ENCODE data around the gene PERM1. TPM values are rescaled to one million over a fixed set of nuclear protein-coding genes. Genes with fewer than 3 reads are reported as not detected.
A peak's percentile ranks its signal among the peaks of the same experiment; 100 is the strongest.

PERM1 gene
- total RNA-seq, 1 experiment from 2014 or later: 0.47 TPM

DNA sequence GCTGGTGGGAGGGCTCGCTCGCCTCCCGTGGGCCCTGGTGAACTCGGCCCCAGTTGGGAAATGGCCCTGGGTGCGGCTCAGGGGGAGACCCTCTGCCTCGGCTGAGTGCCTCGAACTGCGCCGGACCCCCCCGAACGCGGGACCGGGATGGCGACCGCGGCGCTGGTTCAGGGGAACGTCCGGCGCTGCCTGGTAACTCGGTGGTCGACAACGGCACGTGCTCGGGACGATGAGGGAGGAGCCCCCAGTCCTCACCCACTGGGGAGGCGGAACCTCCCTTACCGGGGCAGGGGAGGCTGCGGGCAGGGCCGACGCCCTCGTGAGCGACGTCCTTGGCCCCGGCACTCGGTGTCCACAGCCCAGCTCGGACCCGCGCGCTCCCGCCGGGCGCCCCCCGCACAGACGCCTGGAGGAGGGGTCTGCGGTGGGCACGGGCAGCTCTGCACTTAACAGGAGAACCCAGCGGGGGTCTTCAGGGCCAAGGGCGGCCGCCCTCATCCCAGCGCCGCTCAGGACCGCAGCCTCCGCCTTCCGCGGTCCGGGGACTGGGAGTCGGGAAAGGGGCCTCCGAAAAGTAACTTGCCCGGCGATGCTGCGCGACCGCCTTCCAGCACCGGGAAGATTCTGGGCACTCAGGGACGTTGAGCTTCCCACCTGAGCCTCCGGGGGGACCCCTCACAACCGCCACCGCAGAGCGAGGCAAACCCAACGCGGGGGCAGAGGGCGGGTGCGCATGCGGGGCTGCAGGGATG lies 16.3 kb upstream of the PERM1 start:
- Histone ChIP-seq H3K27ac (ENCODE audit: low read length) (no peak overlapping the region), H3K9me2 (replicated peaks; ENCODE audit: low read length) (no peaks in the 10 kb centered on the region), H3K27me3 (ENCODE audit: low read length) (no peaks in the 10 kb centered on the region), H2AFZ (ENCODE audit: low read length) (no peak overlapping the region), H3K36me3 (ENCODE audit: low read depth, low read length) (no peaks in the 10 kb centered on the region), H3F3A (ENCODE audit: low read length, unreplicated experiment) (no peaks in the 10 kb centered on the region), H4K20me1 (ENCODE audit: low read length) (peaks cover 22% of the 10 kb centered on the region), H3K4me2 (ENCODE audit: low read length) (peak overlapping the region; percentile 93), H3K79me2 (ENCODE audit: low read length) (peaks cover 45% of the 10 kb centered on the region), H3K9me3 (ENCODE audit: low read length) (no peaks in the 10 kb centered on the region), H3K4me3 (ENCODE audit: low read length) (peak overlapping the region; percentile 93), H3K4me1 (ENCODE audit: insufficient read depth, low read length) (peaks cover 4% of the 10 kb centered on the region; the same call in 1 of the 2 replicates), H3K9ac (ENCODE audit: low read length) (peak overlapping the region; percentile 97)
- DNase-seq: no peak
- ATAC-seq: no peak
- POLR2A ChIA-PET (ENCODE audit: unreplicated experiment): no interaction called here
- intact Hi-C loops (cut with micrococcal nuclease): no loop called here
- BruUV-seq (replicated peaks): no TSS peak
- CTCF ChIA-PET: no interaction called here
- TF ChIP-seq EZH2 (IDR thresholded peaks at IDR 0.05; ENCODE audit: low read length, unreplicated experiment): no peak
- TF ChIP-seq CTCF (conservative IDR thresholded peaks at IDR 0.05; ENCODE audit: low read depth, low read length): no peak
- TF ChIP-seq EZH2phosphoT487 (IDR thresholded peaks at IDR 0.05; ENCODE audit: borderline replicate concordance, low read length): no peak

- Histone ChIP-seq H3F3A (ENCODE audit: low read length, unreplicated experiment) (no peaks in the 10 kb centered on the region), H3K9ac (ENCODE audit: low read length) (no peak overlapping the region), H3K27me3 (ENCODE audit: low read length) (no peaks in the 10 kb centered on the region), H3K36me3 (ENCODE audit: low read depth, low read length) (peaks cover under 1% of the 10 kb centered on the region), H3K4me2 (ENCODE audit: low read length) (peak overlapping the region; percentile 93), H3K4me1 (ENCODE audit: insufficient read depth, low read length) (peaks cover 4% of the 10 kb centered on the region; the same call in 1 of the 2 replicates), H2AFZ (ENCODE audit: low read length) (no peak overlapping the region), H3K9me2 (replicated peaks; ENCODE audit: low read length) (no peaks in the 10 kb centered on the region), H4K20me1 (ENCODE audit: low read length) (peaks cover 22% of the 10 kb centered on the region), H3K27ac (ENCODE audit: low read length) (no peak overlapping the region), H3K4me3 (ENCODE audit: low read length) (peak overlapping the region; percentile 93), H3K79me2 (ENCODE audit: low read length) (peaks cover 40% of the 10 kb centered on the region), H3K9me3 (ENCODE audit: low read length) (no peaks in the 10 kb centered on the region)
- ChIA-PET CTCF (no interaction called here), POLR2A (ENCODE audit: unreplicated experiment) (no interaction called here)
- intact Hi-C loops (cut with micrococcal nuclease): no loop called here
- DNase-seq (no peak), ATAC-seq (no peak)
- TF ChIP-seq EZH2phosphoT487 (IDR thresholded peaks at IDR 0.05; ENCODE audit: borderline replicate concordance, low read length) (no peak), EZH2 (IDR thresholded peaks at IDR 0.05; ENCODE audit: low read length, unreplicated experiment) (no peak), CTCF (conservative IDR thresholded peaks at IDR 0.05; ENCODE audit: low read depth, low read length) (no peak)
- no TSS peak for BruUV-seq (replicated peaks)
These were observed 15.8 kb upstream of the PERM1 start for GRCh38 chr1:997713-997992.
